ENCODE measurements around the gene CC2D2B.
"Not testable (repeated sequence)": the region's sequence is repeated elsewhere in the genome, so short reads cannot be mapped to it uniquely, and the experiment has no call there.

The CC2D2B gene

GRCh38 chr10:95876756-95877155, 31.0 kb upstream of the CC2D2B start:
- H3K9me3 Mint-ChIP-seq, result peaks cover 6% of the 10 kb centered on the region
- H3K4me1 Mint-ChIP-seq, result peaks cover 6% of the 10 kb centered on the region
- ATAC-seq (ENCODE audit: low read depth) (no peak), DNase-seq (ENCODE audit: low spot score in 2 of 2) (no peak)
- no peaks in the 10 kb centered on the region for H3K27me3 Mint-ChIP-seq
- no peak overlapping the region for H3K27ac Mint-ChIP-seq
- H3K36me3 Mint-ChIP-seq, result peaks cover 38% of the 10 kb centered on the region
- H3K4me3 Mint-ChIP-seq, result no peak overlapping the region

DNA sequence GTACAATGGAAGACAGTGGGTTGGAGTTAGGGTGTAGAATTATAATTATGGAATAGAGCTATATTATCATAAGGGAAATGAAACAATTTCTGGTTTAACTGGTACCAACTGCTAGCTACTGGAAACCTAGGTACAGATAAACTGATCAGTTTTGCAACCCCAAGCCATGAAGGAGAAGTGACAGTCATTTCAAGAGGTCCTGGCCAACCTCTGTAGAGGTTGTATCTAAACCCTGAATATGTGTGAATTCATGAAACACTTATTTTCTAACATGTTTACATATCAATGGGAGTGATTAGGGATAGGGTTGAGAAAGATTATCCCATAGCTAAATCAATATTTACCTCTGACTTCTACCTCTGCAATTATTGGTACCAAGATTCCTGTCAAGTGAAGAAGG, 29.9 kb upstream of the CC2D2B start:
- H3K27ac Mint-ChIP-seq, result no peak overlapping the region
- H3K36me3 Mint-ChIP-seq, result peaks cover 32% of the 10 kb centered on the region
- H3K9me3 Mint-ChIP-seq, result peaks cover 6% of the 10 kb centered on the region
- peaks cover 6% of the 10 kb centered on the region for H3K4me1 Mint-ChIP-seq
- ATAC-seq (ENCODE audit: low read depth) (no peak), DNase-seq (ENCODE audit: low spot score in 2 of 2) (no peak)
- no peak overlapping the region for H3K4me3 Mint-ChIP-seq
- no peaks in the 10 kb centered on the region for H3K27me3 Mint-ChIP-seq

GRCh38 chr10:95880704-95881103, 27.1 kb upstream of the CC2D2B start:
- H3K27ac Mint-ChIP-seq, result peak overlapping the region; percentile 46
- ATAC-seq (ENCODE audit: low read depth) (peak; percentile 63), DNase-seq (ENCODE audit: low spot score in 2 of 2) (no peak)
- H3K27me3 Mint-ChIP-seq, result no peaks in the 10 kb centered on the region
- peaks cover 2% of the 10 kb centered on the region for H3K4me1 Mint-ChIP-seq
- peaks cover 8% of the 10 kb centered on the region for H3K36me3 Mint-ChIP-seq
- peaks cover 1% of the 10 kb centered on the region for H3K9me3 Mint-ChIP-seq
- H3K4me3 Mint-ChIP-seq, result no peak overlapping the region

GRCh38 chr10:95881316-95881715, 26.5 kb upstream of the CC2D2B start:
- H3K4me3 Mint-ChIP-seq, result no peak overlapping the region
- DNase-seq (ENCODE audit: low spot score in 2 of 2) (no peak), ATAC-seq (ENCODE audit: low read depth) (no peak)
- H3K27me3 Mint-ChIP-seq, result no peaks in the 10 kb centered on the region
- H3K27ac Mint-ChIP-seq, result no peak overlapping the region
- peaks cover 2% of the 10 kb centered on the region for H3K4me1 Mint-ChIP-seq
- H3K36me3 Mint-ChIP-seq, result peaks cover 7% of the 10 kb centered on the region
- H3K9me3 Mint-ChIP-seq, result peaks cover 1% of the 10 kb centered on the region

DNA sequence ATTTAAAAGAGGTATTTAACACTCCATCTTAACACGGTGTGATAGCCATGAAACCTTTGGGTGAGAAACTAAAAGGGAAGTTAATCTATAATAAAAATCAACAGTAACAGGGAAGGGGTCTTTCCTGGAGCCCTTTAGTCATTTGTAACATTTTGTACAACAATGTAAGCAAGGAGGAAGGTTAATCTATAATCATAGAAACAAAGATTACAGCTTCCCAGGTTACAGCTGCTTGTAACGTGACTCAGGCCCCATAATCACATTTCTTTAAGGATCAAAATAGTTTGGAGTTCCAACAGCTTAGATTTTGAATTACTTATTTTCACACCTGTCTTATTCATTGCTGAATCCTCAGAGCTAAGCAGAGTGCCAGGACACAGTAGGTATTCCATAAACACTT, 17.9 kb upstream of the CC2D2B start:
- H3K36me3 Mint-ChIP-seq, result peaks cover 31% of the 10 kb centered on the region
- H3K4me3 Mint-ChIP-seq, result no peak overlapping the region
- no peaks in the 10 kb centered on the region for H3K4me1 Mint-ChIP-seq
- no peak for DNase-seq (ENCODE audit: low spot score in 2 of 2)
- no peaks in the 10 kb centered on the region for H3K9me3 Mint-ChIP-seq
- no peaks in the 10 kb centered on the region for H3K27me3 Mint-ChIP-seq
- H3K27ac Mint-ChIP-seq, result no peak overlapping the region
- ATAC-seq (ENCODE audit: low read depth), result no peak

DNA sequence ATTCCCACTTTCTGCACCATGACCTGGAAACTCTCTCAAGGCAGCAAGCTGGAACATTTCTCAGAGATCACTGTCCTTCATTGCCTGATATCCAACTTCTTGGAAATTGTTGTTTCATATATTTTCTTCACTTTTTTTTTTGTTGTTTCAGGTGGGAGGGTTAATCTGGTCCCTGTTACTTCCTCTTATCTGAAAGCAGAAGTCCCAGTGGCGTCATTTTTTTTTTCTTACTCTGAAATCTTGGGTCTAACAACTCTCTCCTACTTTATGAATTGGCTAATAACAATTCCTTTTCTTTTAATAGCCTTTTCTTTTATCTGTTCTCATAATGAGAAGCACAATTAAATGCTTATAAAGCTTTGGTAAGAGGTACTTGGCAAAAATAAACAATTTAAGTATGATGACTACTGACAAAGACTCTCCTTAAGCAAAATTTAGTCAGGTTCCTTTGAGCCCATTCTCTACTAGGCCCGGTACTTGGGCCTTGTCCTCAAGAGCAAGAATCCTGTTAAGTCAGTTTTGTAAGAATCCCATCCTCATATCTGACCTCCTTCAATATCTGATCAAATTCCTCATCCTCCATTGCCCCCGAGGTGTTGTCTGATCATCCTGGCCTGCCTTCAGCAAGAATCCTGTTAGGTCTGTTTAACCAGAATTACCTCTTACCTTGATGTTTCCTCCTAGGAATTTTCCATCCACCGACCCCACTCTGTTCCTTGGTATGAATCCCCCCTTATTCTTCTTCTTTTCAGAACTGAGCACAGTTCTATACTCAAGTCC, 11.5 kb upstream of the CC2D2B start:
- Mint-ChIP-seq H3K4me1 (peaks cover 8% of the 10 kb centered on the region), H3K27me3 (no peaks in the 10 kb centered on the region), H3K36me3 (peaks cover 32% of the 10 kb centered on the region), H3K9me3 (no peaks in the 10 kb centered on the region), H3K27ac (peak overlapping the region; percentile 74), H3K4me3 (peak overlapping the region; percentile 0)
- ATAC-seq (ENCODE audit: low read depth), result peak; percentile 97
- DNase-seq (ENCODE audit: low spot score in 2 of 2), result peak in 1 of 2 donors; percentile 30

DNA sequence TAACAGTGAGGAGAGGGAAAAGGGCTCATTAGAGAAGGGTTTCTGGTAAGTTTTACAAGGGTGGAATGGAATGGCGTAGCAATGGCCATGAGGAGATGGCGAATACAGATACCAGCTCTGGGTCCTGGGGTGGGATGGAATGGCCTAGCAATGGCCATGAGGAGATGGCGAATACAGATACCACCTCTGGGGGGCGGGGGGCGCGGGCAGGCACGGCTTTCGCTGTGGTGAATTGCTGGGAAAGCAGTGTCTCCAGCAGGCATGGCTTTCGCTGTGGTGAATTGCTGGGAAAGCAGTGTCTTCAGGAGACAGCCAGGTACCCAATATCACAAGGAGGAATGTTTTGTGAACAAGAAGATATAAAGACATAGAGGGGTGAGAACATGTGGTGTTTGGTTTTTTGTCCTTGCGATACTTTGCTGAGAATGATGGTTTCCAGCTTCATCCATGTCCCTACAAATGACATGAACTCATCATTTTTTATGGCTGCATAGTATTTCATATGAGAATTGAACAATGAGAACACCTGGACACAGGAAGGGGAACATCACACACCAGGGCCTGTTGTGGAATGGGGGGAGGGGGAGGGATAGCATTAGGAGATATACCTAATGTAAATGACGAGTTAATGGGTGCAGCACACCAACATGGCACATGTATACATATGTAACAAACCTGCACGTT, 1.7 kb upstream of the CC2D2B start:
- not testable (repeated sequence) for H3K27ac Mint-ChIP-seq; H3K36me3 Mint-ChIP-seq; H3K4me1 Mint-ChIP-seq; ATAC-seq (ENCODE audit: low read depth); H3K27me3 Mint-ChIP-seq; DNase-seq (ENCODE audit: low spot score in 2 of 2); H3K9me3 Mint-ChIP-seq
- H3K4me3 Mint-ChIP-seq, result peak overlapping the region; percentile 50

DNA sequence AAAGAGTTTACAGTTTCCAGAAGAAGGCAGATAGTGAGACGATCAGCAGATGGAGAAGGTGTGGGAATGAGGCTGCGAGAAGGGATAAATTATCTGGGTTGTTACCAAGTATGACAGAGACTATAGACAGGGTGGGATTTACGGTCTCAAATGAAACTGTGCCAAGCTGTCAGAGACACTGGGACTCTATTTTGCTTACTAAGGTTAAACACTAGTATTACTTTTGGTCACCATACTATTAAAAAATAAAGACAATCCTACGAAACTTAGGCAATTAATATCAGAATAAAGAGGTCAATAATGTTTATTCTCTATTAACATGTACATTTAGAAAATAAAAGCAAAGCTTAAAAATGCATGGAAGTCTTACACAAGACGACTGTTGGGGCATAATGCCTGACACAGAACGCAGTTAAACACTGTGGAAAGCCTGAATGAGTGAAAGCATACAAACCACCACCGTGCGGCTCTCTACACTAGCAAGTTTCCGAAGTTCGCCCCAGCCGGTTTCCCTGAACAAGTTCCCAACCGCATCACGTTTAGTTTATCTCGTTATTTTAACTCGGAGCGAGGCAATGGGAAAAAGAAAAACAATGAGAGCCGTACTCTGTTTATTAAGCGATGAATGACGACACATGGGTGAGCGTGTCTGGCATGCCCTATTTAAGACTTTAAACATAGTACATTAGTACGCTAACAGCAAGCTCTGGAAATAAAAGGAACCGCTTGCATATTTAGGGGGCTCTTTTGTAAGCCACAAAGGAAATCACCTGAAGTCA, 909 bp upstream of the CC2D2B start:
- DNase-seq (ENCODE audit: low spot score in 2 of 2) (peak in 1 of 2 donors; percentile 5), ATAC-seq (ENCODE audit: low read depth) (peak; percentile 47)
- H3K9me3 Mint-ChIP-seq, result peaks cover 2% of the 10 kb centered on the region
- peaks cover 5% of the 10 kb centered on the region for H3K4me1 Mint-ChIP-seq
- peak overlapping the region; percentile 93 for H3K4me3 Mint-ChIP-seq
- peaks cover 7% of the 10 kb centered on the region for H3K36me3 Mint-ChIP-seq
- H3K27ac Mint-ChIP-seq, result peak overlapping the region; percentile 80
- H3K27me3 Mint-ChIP-seq, result no peaks in the 10 kb centered on the region

GRCh38 chr10:95908450-95908849, 675 bp downstream of the CC2D2B start:
- DNase-seq (ENCODE audit: low spot score in 2 of 2) (no peak), ATAC-seq (ENCODE audit: low read depth) (no peak)
- H3K27ac Mint-ChIP-seq, result no peak overlapping the region
- no peaks in the 10 kb centered on the region for H3K27me3 Mint-ChIP-seq
- H3K4me1 Mint-ChIP-seq, result peaks cover 5% of the 10 kb centered on the region
- H3K9me3 Mint-ChIP-seq, result peaks cover 2% of the 10 kb centered on the region
- H3K4me3 Mint-ChIP-seq, result peak overlapping the region; percentile 63
- H3K36me3 Mint-ChIP-seq, result peaks cover 2% of the 10 kb centered on the region

DNA sequence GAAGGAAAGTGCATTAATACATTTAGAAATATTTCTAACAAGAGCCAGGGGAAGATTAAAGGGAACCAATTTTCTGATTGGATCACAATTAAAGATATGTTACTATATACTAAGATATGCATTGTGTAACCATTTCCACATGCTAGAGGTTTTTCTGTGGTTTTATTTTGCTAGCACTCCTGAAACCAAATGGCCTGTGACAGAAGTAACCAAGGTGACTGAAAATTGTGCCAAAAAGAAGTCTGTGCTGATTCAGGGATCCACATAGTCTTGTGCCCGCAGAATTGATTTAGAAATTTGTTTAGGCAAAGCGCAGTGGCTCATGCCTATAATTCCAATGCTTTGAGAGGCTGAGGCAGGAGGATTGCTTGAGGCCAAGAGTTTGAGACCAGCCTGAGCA, 1.8 kb downstream of the CC2D2B start:
- Mint-ChIP-seq H3K4me1 (peaks cover 5% of the 10 kb centered on the region), H3K27ac (no peak overlapping the region), H3K27me3 (no peaks in the 10 kb centered on the region), H3K9me3 (peaks cover 2% of the 10 kb centered on the region), H3K4me3 (no peak overlapping the region), H3K36me3 (peaks cover 2% of the 10 kb centered on the region)
- DNase-seq (ENCODE audit: low spot score in 2 of 2), result no peak
- ATAC-seq (ENCODE audit: low read depth), result no peak

DNA sequence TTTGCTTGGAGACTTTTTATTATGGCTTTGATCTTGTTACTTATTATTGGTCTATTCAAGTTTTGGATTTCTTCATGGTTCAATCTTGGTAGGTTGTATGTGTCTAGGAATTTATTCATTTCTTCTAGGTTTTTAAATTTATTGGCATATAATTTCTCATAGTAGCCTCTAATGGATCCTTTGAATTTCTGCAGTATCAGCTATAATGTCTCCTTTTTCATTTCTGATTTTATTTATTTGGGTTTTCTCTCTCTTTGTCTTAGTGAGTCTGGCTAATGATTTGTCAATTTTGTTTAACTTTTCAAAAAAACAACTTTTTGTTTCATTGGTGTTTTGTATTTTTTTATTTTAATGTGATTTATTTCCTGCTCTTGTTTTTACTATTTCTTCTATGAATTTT, 8.3 kb downstream of the CC2D2B start:
- H3K9me3 Mint-ChIP-seq; H3K4me1 Mint-ChIP-seq; H3K27me3 Mint-ChIP-seq; H3K36me3 Mint-ChIP-seq; H3K4me3 Mint-ChIP-seq; ATAC-seq (ENCODE audit: low read depth); DNase-seq (ENCODE audit: low spot score in 2 of 2); H3K27ac Mint-ChIP-seq: not testable (repeated sequence)

GRCh38 chr10:95920798-95921426, 13.1 kb downstream of the CC2D2B start:
- Mint-ChIP-seq H3K36me3 (peaks cover 4% of the 10 kb centered on the region), H3K27me3 (peaks cover 2% of the 10 kb centered on the region), H3K9me3 (no peaks in the 10 kb centered on the region), H3K4me1 (no peaks in the 10 kb centered on the region), H3K27ac (no peak overlapping the region), H3K4me3 (no peak overlapping the region)
- no peak for ATAC-seq (ENCODE audit: low read depth)
- no peak for DNase-seq (ENCODE audit: low spot score in 2 of 2)

DNA sequence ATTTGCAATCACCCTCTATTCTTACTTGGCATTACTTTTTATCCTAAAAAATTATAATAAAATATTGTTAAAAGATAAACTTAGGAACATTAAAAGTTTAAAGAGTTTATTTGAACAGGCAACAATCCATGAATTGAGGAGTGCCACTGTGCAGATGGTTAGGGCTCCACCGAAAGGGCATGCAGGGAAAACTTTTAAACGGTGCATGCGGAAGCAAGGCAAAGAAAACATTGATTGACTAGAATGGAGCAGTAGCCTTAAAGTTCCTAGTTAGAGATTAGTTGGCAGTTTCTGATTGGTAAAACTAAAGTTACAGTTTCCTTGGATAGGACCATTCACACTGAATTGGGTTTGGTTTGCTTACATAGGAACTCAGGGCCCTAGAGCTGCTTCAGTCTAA, 17.3 kb downstream of the CC2D2B start:
- no peak overlapping the region for H3K4me3 Mint-ChIP-seq
- H3K4me1 Mint-ChIP-seq, result no peaks in the 10 kb centered on the region
- no peak overlapping the region for H3K27ac Mint-ChIP-seq
- peaks cover 4% of the 10 kb centered on the region for H3K36me3 Mint-ChIP-seq
- H3K9me3 Mint-ChIP-seq, result no peaks in the 10 kb centered on the region
- DNase-seq (ENCODE audit: low spot score in 2 of 2), result no peak
- no peak for ATAC-seq (ENCODE audit: low read depth)
- H3K27me3 Mint-ChIP-seq, result peaks cover 2% of the 10 kb centered on the region

GRCh38 chr10:95935429-95935828, 27.7 kb downstream of the CC2D2B start:
- Mint-ChIP-seq H3K4me3 (no peak overlapping the region), H3K27ac (no peak overlapping the region), H3K4me1 (peaks cover 2% of the 10 kb centered on the region), H3K9me3 (peaks cover 6% of the 10 kb centered on the region), H3K36me3 (peaks cover 15% of the 10 kb centered on the region), H3K27me3 (peaks cover 2% of the 10 kb centered on the region)
- no peak for ATAC-seq (ENCODE audit: low read depth)
- no peak for DNase-seq (ENCODE audit: low spot score in 2 of 2)

Measured in memory B cell (primary cell).